ENCODE measurements around the gene SPAG7. TPM values are rescaled to one million over a fixed set of nuclear protein-coding genes. Genes with fewer than 3 reads are reported as not detected.
A peak's percentile ranks its signal among the peaks of the same experiment; 100 is the strongest.

Gene SPAG7
- polyA plus RNA-seq, 1 donor (not counting 4 experiments of a cell fraction or from before 2014, with no cell fraction given): 65.7 TPM

GRCh38 chr17:5002121-5002788 lies 34.6 kb upstream of the SPAG7 start:
- Histone ChIP-seq H3K9me1 (ENCODE audit: control insufficient read depth, extremely low read depth, insufficient read depth, low read length) (no peaks in the 10 kb centered on the region), H3K27me3 (ENCODE audit: control insufficient read depth, extremely low read depth, insufficient read depth, low read length) (no peaks in the 10 kb centered on the region), H3K79me2 (ENCODE audit: control insufficient read depth, insufficient read depth, low read length) (peaks cover 39% of the 10 kb centered on the region), H3K9ac (ENCODE audit: control insufficient read depth, extremely low read depth, insufficient read depth, low read length) (no peak overlapping the region), H4K20me1 (ENCODE audit: control insufficient read depth, extremely low read depth, insufficient read depth, low read length) (peaks cover 3% of the 10 kb centered on the region), H3K27ac (ENCODE audit: control insufficient read depth, insufficient read depth, low read length) (no peak overlapping the region), H3K36me3 (ENCODE audit: control insufficient read depth in 2 of 2, extremely low read depth in 1 of 2, insufficient read depth in 2 of 2, low read length in 2 of 2) (peaks cover 49 to 56% of the 10 kb centered on the region in 2 experiments), H3K4me1 (ENCODE audit: control insufficient read depth, extremely low read depth, insufficient read depth, low read length) (peaks cover 11% of the 10 kb centered on the region), H2AFZ (ENCODE audit: control insufficient read depth, low read length) (no peak overlapping the region), H3K4me2 (ENCODE audit: control insufficient read depth, extremely low read depth, insufficient read depth, low read depth, low read length) (no peak overlapping the region), H3K4me3 (ENCODE audit: control insufficient read depth in 2 of 3, extremely low read depth in 1 of 3, insufficient read depth in 2 of 3, low read depth in 1 of 3, low read length in 3 of 3) (no peak overlapping the region), H3K9me3 (ENCODE audit: control insufficient read depth, low read depth, low read length) (no peaks in the 10 kb centered on the region)
- DNase-seq (ENCODE audit: low read depth, low spot score) (no peak), FAIRE-seq (no peak)
- TF ChIP-seq EZH2 (IDR thresholded peaks at IDR 0.05; ENCODE audit: low read length) (no peak), CTCF (optimal IDR thresholded peaks at IDR 0.05 in 1 of 3, IDR thresholded peaks at IDR 0.05 in 1 of 3, conservative IDR thresholded peaks at IDR 0.05 in 1 of 3; ENCODE audit: extremely low read depth in 1 of 3, insufficient read depth in 2 of 3, low read length in 3 of 3) (no peak)
- dilution Hi-C loops (cut with MboI; ENCODE audit: extremely low pct_ligation_motif_present, low sequenced_read_pairs): loop anchor here (10.0 kb wide), 1 partner anchor 57 kb away; the partner anchor contains the start of genes PFN1, RNF167 and SLC25A11

- H4K20me1 ChIP-seq (ENCODE audit: control insufficient read depth, extremely low read depth, insufficient read depth, low read length): peaks cover 3% of the 10 kb centered on the region
- no peak overlapping the region for H3K4me2 ChIP-seq (ENCODE audit: control insufficient read depth, extremely low read depth, insufficient read depth, low read depth, low read length)
- H2AFZ ChIP-seq (ENCODE audit: control insufficient read depth, low read length): no peak overlapping the region
- no peaks in the 10 kb centered on the region for H3K9me3 ChIP-seq (ENCODE audit: control insufficient read depth, low read depth, low read length)
- no peak overlapping the region for H3K4me3 ChIP-seq (ENCODE audit: control insufficient read depth in 2 of 3, extremely low read depth in 1 of 3, insufficient read depth in 2 of 3, low read depth in 1 of 3, low read length in 3 of 3)
- H3K27ac ChIP-seq (ENCODE audit: control insufficient read depth, insufficient read depth, low read length): no peak overlapping the region
- no peak for DNase-seq (ENCODE audit: low read depth, low spot score)
- peaks cover 41 to 45% of the 10 kb centered on the region in 2 experiments for H3K36me3 ChIP-seq (ENCODE audit: control insufficient read depth in 2 of 2, extremely low read depth in 1 of 2, insufficient read depth in 2 of 2, low read length in 2 of 2)
- peak overlapping the region; percentile 22 for H3K9ac ChIP-seq (ENCODE audit: control insufficient read depth, extremely low read depth, insufficient read depth, low read length)
- peaks cover 39% of the 10 kb centered on the region for H3K79me2 ChIP-seq (ENCODE audit: control insufficient read depth, insufficient read depth, low read length)
- FAIRE-seq: no peak
- H3K9me1 ChIP-seq (ENCODE audit: control insufficient read depth, extremely low read depth, insufficient read depth, low read length): no peaks in the 10 kb centered on the region
- dilution Hi-C loops (cut with MboI; ENCODE audit: extremely low pct_ligation_motif_present, low sequenced_read_pairs): loop anchor here (10.0 kb wide), 1 partner anchor 55 kb away; the partner anchor contains the start of genes PFN1, RNF167 and SLC25A11
- H3K27me3 ChIP-seq (ENCODE audit: control insufficient read depth, extremely low read depth, insufficient read depth, low read length): no peaks in the 10 kb centered on the region
- peaks cover 16% of the 10 kb centered on the region for H3K4me1 ChIP-seq (ENCODE audit: control insufficient read depth, extremely low read depth, insufficient read depth, low read length)
- TF ChIP-seq CTCF (optimal IDR thresholded peaks at IDR 0.05 in 1 of 3, IDR thresholded peaks at IDR 0.05 in 1 of 3, conservative IDR thresholded peaks at IDR 0.05 in 1 of 3; ENCODE audit: extremely low read depth in 1 of 3, insufficient read depth in 2 of 3, low read length in 3 of 3) (no peak), EZH2 (IDR thresholded peaks at IDR 0.05; ENCODE audit: low read length) (no peak)
These were observed 32.6 kb upstream of the SPAG7 start for GRCh38 chr17:5000237-5000639.

Measured in keratinocyte (primary cell).